ENCODE measurements around the gene XYLT1. TPM values are rescaled to one million over a fixed set of nuclear protein-coding genes. Genes with fewer than 3 reads are reported as not detected.
A peak's percentile ranks its signal among the peaks of the same experiment; 100 is the strongest.

Gene XYLT1
- total and polyA plus RNA-seq, 9 of the 15 experiments (the other 6 are each of a cell fraction or from before 2014, with no cell fraction given): 0.03 to 0.09 (median 0.08) TPM; not detected in 6

DNA sequence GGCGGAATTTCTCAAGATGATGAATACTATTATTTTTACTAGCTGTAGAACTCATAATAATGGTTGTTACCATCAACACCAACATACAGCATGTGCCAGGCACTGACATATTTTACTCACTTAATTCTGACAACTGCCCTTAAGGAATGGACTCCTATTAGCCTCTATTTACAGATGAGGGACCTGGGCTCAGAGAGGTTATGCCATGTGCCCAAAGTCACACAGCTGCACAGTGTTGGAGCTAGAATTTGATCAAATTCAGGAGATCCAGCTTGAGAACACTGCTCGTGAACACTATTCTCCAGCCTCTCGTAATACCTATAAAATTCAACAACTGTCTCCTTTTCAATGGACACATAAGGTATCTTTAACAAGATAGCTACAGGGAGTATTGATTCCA is 97.2 kb downstream of the XYLT1 start:
- no peaks in the 10 kb centered on the region for H3K9me3 ChIP-seq (replicated peaks; ENCODE audit: control insufficient read depth, insufficient read depth, low read depth, low read length)
- no TSS peak for BruUV-seq (replicated peaks)
- H3K27ac ChIP-seq (ENCODE audit: extremely low read depth, low read depth, low read length): no peak overlapping the region
- WGBS (ENCODE audit: insufficient coverage, low coverage, missing lambda C conversion rate): 0% methylated on average over 3 of the region's 3 CpGs
- in situ Hi-C loops (cut with MboI) (no loop called here), intact Hi-C loops (cut with micrococcal nuclease) (no loop called here)
- no peak overlapping the region for H2AFZ ChIP-seq (ENCODE audit: low read depth, low read length)
- no peak for FAIRE-seq
- no peaks in the 10 kb centered on the region for H3K79me2 ChIP-seq (ENCODE audit: control insufficient read depth, insufficient read depth, low read length)
- H3K4me3 ChIP-seq: no peak overlapping the region
- no peak overlapping the region for H3K4me2 ChIP-seq (ENCODE audit: insufficient read depth, low read length)
- no peak for DNase-seq (ENCODE audit: extremely low read depth in 1 of 4, low spot score in 3 of 4)
- H3K9ac ChIP-seq (ENCODE audit: insufficient read depth in 1 of 2, low read depth in 2 of 2, low read length in 2 of 2): no peak overlapping the region
- H4K20me1 ChIP-seq (replicated peaks; ENCODE audit: control insufficient read depth, insufficient read depth, low read length): peaks cover 3% of the 10 kb centered on the region; the same call in 1 of the 2 replicates
- peaks cover 2 to 26% of the 10 kb centered on the region in 2 experiments; a peak in 3 of 5 replicates for H3K27me3 ChIP-seq (ENCODE audit: control insufficient read depth in 2 of 2, insufficient read depth in 2 of 2, low read length in 2 of 2)
- no peaks in the 10 kb centered on the region for H3K4me1 ChIP-seq (replicated peaks in 1 of 2; ENCODE audit: control insufficient read depth in 2 of 2, insufficient read depth in 2 of 2, low read length in 2 of 2)
- CTCF ChIA-PET (ENCODE audit: low intra/inter-chr PET ratio): no interaction called here
- POLR2A ChIA-PET: no interaction called here
- ATAC-seq: no peak
- H3K36me3 ChIP-seq (ENCODE audit: control insufficient read depth, insufficient read depth, low read length): no peaks in the 10 kb centered on the region
- peaks cover 3% of the 10 kb centered on the region for H3K9me1 ChIP-seq (ENCODE audit: control insufficient read depth, insufficient read depth, low read length)
- TF ChIP-seq, protein P1, sequence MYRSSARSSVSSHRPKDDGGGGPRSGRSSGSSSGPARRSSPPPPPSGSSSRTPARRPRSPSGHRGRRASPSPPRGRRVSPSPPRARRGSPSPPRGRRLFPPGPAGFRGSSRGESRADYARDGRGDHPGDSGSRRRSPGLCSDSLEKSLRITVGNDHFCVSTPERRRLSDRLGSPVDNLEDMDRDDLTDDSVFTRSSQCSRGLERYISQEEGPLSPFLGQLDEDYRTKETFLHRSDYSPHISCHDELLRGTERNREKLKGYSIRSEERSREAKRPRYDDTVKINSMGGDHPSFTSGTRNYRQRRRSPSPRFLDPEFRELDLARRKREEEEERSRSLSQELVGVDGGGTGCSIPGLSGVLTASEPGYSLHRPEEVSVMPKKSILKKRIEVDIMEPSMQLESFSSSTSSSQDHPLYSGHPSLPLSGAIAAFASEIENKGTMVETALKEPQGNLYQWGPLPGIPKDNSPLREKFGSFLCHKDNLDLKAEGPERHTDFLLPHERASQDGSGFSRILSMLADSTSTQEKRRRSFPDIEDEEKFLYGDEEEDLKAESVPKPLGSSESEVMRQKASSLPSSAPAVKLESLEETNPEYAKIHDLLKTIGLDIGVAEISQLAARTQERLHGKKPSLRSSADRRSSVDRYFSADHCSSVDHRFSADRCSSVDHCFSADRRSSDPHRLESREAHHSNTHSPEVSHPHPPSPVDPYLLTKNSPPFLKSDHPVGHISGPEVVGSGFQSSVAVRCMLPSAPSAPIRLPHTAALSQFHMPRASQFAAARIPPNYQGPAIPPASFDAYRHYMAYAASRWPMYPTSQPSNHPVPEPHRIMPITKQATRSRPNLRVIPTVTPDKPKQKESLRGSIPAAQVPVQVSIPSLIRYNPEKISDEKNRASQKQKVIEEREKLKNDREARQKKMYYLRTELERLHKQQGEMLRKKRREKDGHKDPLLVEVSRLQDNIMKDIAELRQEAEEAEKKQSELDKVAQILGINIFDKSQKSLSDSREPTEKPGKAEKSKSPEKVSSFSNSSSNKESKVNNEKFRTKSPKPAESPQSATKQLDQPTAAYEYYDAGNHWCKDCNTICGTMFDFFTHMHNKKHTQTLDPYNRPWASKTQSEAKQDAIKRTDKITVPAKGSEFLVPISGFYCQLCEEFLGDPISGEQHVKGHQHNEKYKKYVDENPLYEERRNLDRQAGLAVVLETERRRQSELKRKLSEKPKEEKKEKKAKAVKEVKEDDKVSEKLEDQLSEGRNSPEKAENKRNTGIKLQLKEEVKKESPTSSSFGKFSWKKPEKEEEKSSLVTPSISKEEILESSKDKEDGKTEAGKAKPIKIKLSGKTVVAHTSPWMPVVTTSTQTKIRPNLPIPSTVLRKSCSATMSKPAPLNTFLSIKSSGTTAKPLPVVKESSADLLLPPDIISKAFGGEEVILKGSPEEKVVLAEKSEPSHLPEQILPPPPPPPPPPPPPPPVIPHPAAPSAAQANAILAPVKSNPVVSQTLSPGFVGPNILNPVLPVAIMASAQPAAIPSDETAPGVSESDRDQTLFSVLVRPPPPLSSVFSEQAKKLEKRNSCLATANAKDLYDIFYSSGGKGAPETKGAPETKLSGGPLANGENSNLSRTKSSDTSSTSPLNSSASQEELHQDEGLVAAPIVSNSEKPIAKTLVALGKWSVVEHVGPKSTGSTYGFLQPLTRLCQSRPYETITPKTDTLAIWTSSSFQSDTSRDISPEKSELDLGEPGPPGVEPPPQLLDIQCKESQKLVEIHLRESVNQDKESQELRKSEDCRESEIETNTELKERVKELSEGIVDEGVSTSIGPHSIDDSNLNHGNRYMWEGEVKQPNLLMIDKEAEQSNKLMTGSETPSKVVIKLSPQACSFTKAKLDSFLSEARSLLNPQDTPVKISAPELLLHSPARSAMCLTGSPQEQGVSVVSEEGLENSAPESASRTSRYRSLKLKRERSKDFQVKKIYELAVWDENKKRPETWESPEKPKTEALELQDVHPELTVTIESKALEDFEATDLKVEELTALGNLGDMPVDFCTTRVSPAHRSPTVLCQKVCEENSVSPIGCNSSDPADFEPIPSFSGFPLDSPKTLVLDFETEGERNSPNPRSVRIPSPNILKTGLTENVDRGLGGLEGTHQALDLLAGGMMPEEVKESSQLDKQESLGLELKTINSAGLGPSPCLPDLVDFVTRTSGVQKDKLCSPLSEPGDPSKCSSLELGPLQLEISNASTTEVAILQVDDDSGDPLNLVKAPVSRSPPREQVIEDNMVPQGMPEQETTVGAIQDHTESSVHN (IDR thresholded peaks at IDR 0.05; ENCODE audit: borderline replicate concordance in 1 of 2, low read depth in 1 of 2): no peak
- TF ChIP-seq PHF20 (IDR thresholded peaks at IDR 0.05; ENCODE audit: partially characterized antibody) (no peak), THRA (IDR thresholded peaks at IDR 0.05) (no peak), RBM25 (IDR thresholded peaks at IDR 0.05; ENCODE audit: low read depth, low read length, severe bottlenecking) (peak; percentile 51), ZNF76 (CRISPR knock-in tag; IDR thresholded peaks at IDR 0.05; ENCODE audit: borderline replicate concordance) (no peak), ZNF165 (CRISPR knock-in tag; IDR thresholded peaks at IDR 0.05; ENCODE audit: borderline replicate concordance) (no peak), CLOCK (CRISPR knock-in tag; IDR thresholded peaks at IDR 0.05; ENCODE audit: borderline replicate concordance) (no peak), ZFP36 (IDR thresholded peaks at IDR 0.05; ENCODE audit: low read depth, low read length, partially characterized antibody) (peak; percentile 59)

Measured in K562 (cell line).